Cardiac fibroblast (primary cell): ENCODE measurements around the gene MPIG6B.
A peak's percentile ranks its signal among the peaks of the same experiment; 100 is the strongest.

Source experiments
- DNase-seq, 2 donors: peaks; one replicate each; pipeline versions ENCODE4 v3.0.0 to v3.0.0-alpha.2; 2010; ENCODE audit warnings: low read depth in 2 of 2
- H3K4me3 ChIP-seq, 2 donors: replicated peaks in 1 of 2; 1 replicate in 1 of 2; 2 replicates in 1 of 2; pipeline ENCODE4 v1.5.1; 2011; ENCODE audit warnings: low read depth in 2 of 2, low read length in 2 of 2, mild to moderate bottlenecking in 2 of 2, moderate library complexity in 1 of 2
- CTCF ChIP-seq: IDR thresholded peaks from one replicate; pipeline ENCODE4 v1.5.1; 2011; ENCODE audit warnings: low read depth, mild to moderate bottlenecking, low read length, inconsistent platforms

The MPIG6B gene

GRCh38 chr6:31749301-31750036, 26.3 kb downstream of the MPIG6B start:
- no peak overlapping the region for H3K4me3 ChIP-seq
- no peak for TF ChIP-seq CTCF
- no peak for DNase-seq

GRCh38 chr6:31750411-31751022, 27.3 kb downstream of the MPIG6B start:
- DNase-seq = peak in 1 of 2 donors; percentile 65
- no peak for TF ChIP-seq CTCF

GRCh38 chr6:31752739-31753319, 29.7 kb downstream of the MPIG6B start:
- no peak for TF ChIP-seq CTCF
- H3K4me3 ChIP-seq = no peak overlapping the region
- DNase-seq = peak; percentile 53 to 91

More at GRCh38 chr6:31750411-31751022, 27.3 kb downstream of the MPIG6B start:
- no peak overlapping the region for H3K4me3 ChIP-seq

GRCh38 chr6:31758281-31758680, 35.1 kb downstream of the MPIG6B start:
- DNase-seq = no peak
- no peak overlapping the region for H3K4me3 ChIP-seq

GRCh38 chr6:31760790-31761189, 37.6 kb downstream of the MPIG6B start:
- H3K4me3 ChIP-seq = no peak overlapping the region
- DNase-seq = no peak
- no peak for TF ChIP-seq CTCF

More at GRCh38 chr6:31758281-31758680, 35.1 kb downstream of the MPIG6B start:
- TF ChIP-seq CTCF = no peak

GRCh38 chr6:31761343-31761742, 38.2 kb downstream of the MPIG6B start:
- H3K4me3 ChIP-seq = no peak overlapping the region
- DNase-seq = no peak
- TF ChIP-seq CTCF = no peak
